ENCODE measurements around the gene MS4A13.
"Not testable (repeated sequence)": the region's sequence is repeated elsewhere in the genome, so short reads cannot be mapped to it uniquely, and the experiment has no call there.

Gene MS4A13

GRCh38 chr11:60502221-60502775, 12.9 kb upstream of the MS4A13 start:
- Histone ChIP-seq H3K36me3 (ENCODE audit: control insufficient read depth, low read depth, low read length) (no peaks in the 10 kb centered on the region), H3K9me3 (ENCODE audit: control insufficient read depth, low read depth, low read length) (no peaks in the 10 kb centered on the region), H3K27ac (ENCODE audit: low read length) (no peak overlapping the region), H3K4me1 (ENCODE audit: control insufficient read depth, low read depth, low read length) (peaks cover 28% of the 10 kb centered on the region), H3K27me3 (ENCODE audit: control insufficient read depth, insufficient read depth, low read length) (no peaks in the 10 kb centered on the region), H3K9ac (ENCODE audit: low read length) (no peak overlapping the region), H3K4me3 (ENCODE audit: low read length) (no peak overlapping the region)

- peaks cover 14% of the 10 kb centered on the region for H3K4me1 ChIP-seq (ENCODE audit: control insufficient read depth, low read depth, low read length)
- H3K27ac ChIP-seq (ENCODE audit: low read length), result no peak overlapping the region
- H3K36me3 ChIP-seq (ENCODE audit: control insufficient read depth, low read depth, low read length), result no peaks in the 10 kb centered on the region
- no peak overlapping the region for H3K9ac ChIP-seq (ENCODE audit: low read length)
- H3K9me3 ChIP-seq (ENCODE audit: control insufficient read depth, low read depth, low read length), result no peaks in the 10 kb centered on the region
- no peak overlapping the region for H3K4me3 ChIP-seq (ENCODE audit: low read length)
- H3K27me3 ChIP-seq (ENCODE audit: control insufficient read depth, insufficient read depth, low read length), result no peaks in the 10 kb centered on the region
Measured at GRCh38 chr11:60504219-60504905, 10.8 kb upstream of the MS4A13 start.

- H3K36me3 ChIP-seq (ENCODE audit: control insufficient read depth, low read depth, low read length); H3K9ac ChIP-seq (ENCODE audit: low read length); H3K4me3 ChIP-seq (ENCODE audit: low read length); H3K9me3 ChIP-seq (ENCODE audit: control insufficient read depth, low read depth, low read length); H3K27me3 ChIP-seq (ENCODE audit: control insufficient read depth, insufficient read depth, low read length); H3K4me1 ChIP-seq (ENCODE audit: control insufficient read depth, low read depth, low read length); H3K27ac ChIP-seq (ENCODE audit: low read length): not testable (repeated sequence)
Measured at GRCh38 chr11:60509609-60510008, 5.6 kb upstream of the MS4A13 start.

- H3K4me1 ChIP-seq (ENCODE audit: control insufficient read depth, low read depth, low read length); H3K27ac ChIP-seq (ENCODE audit: low read length); H3K36me3 ChIP-seq (ENCODE audit: control insufficient read depth, low read depth, low read length); H3K9me3 ChIP-seq (ENCODE audit: control insufficient read depth, low read depth, low read length); H3K27me3 ChIP-seq (ENCODE audit: control insufficient read depth, insufficient read depth, low read length); H3K4me3 ChIP-seq (ENCODE audit: low read length); H3K9ac ChIP-seq (ENCODE audit: low read length): not testable (repeated sequence)
Measured at GRCh38 chr11:60510209-60510608, 5.0 kb upstream of the MS4A13 start.

- Histone ChIP-seq H3K27ac (ENCODE audit: low read length) (no peak overlapping the region), H3K4me3 (ENCODE audit: low read length) (no peak overlapping the region), H3K4me1 (ENCODE audit: control insufficient read depth, low read depth, low read length) (no peaks in the 10 kb centered on the region), H3K27me3 (ENCODE audit: control insufficient read depth, insufficient read depth, low read length) (no peaks in the 10 kb centered on the region), H3K36me3 (ENCODE audit: control insufficient read depth, low read depth, low read length) (no peaks in the 10 kb centered on the region), H3K9me3 (ENCODE audit: control insufficient read depth, low read depth, low read length) (no peaks in the 10 kb centered on the region), H3K9ac (ENCODE audit: low read length) (no peak overlapping the region)
Measured at GRCh38 chr11:60511393-60511792, 3.8 kb upstream of the MS4A13 start.

GRCh38 chr11:60512651-60513225, 2.5 kb upstream of the MS4A13 start:
- H3K9ac ChIP-seq (ENCODE audit: low read length), result no peak overlapping the region
- H3K4me3 ChIP-seq (ENCODE audit: low read length), result no peak overlapping the region
- no peaks in the 10 kb centered on the region for H3K4me1 ChIP-seq (ENCODE audit: control insufficient read depth, low read depth, low read length)
- no peaks in the 10 kb centered on the region for H3K9me3 ChIP-seq (ENCODE audit: control insufficient read depth, low read depth, low read length)
- H3K36me3 ChIP-seq (ENCODE audit: control insufficient read depth, low read depth, low read length), result no peaks in the 10 kb centered on the region
- H3K27me3 ChIP-seq (ENCODE audit: control insufficient read depth, insufficient read depth, low read length), result no peaks in the 10 kb centered on the region
- no peak overlapping the region for H3K27ac ChIP-seq (ENCODE audit: low read length)

- no peaks in the 10 kb centered on the region for H3K27me3 ChIP-seq (ENCODE audit: control insufficient read depth, insufficient read depth, low read length)
- no peak overlapping the region for H3K27ac ChIP-seq (ENCODE audit: low read length)
- H3K9me3 ChIP-seq (ENCODE audit: control insufficient read depth, low read depth, low read length), result no peaks in the 10 kb centered on the region
- no peaks in the 10 kb centered on the region for H3K4me1 ChIP-seq (ENCODE audit: control insufficient read depth, low read depth, low read length)
- no peaks in the 10 kb centered on the region for H3K36me3 ChIP-seq (ENCODE audit: control insufficient read depth, low read depth, low read length)
- no peak overlapping the region for H3K9ac ChIP-seq (ENCODE audit: low read length)
- no peak overlapping the region for H3K4me3 ChIP-seq (ENCODE audit: low read length)
Measured at GRCh38 chr11:60513496-60514460, 1.4 kb upstream of the MS4A13 start.

- no peak overlapping the region for H3K4me3 ChIP-seq (ENCODE audit: low read length)
- no peaks in the 10 kb centered on the region for H3K36me3 ChIP-seq (ENCODE audit: control insufficient read depth, low read depth, low read length)
- H3K9ac ChIP-seq (ENCODE audit: low read length), result no peak overlapping the region
- no peak overlapping the region for H3K27ac ChIP-seq (ENCODE audit: low read length)
- H3K9me3 ChIP-seq (ENCODE audit: control insufficient read depth, low read depth, low read length), result peaks cover 3% of the 10 kb centered on the region
- peaks cover 13% of the 10 kb centered on the region for H3K4me1 ChIP-seq (ENCODE audit: control insufficient read depth, low read depth, low read length)
- no peaks in the 10 kb centered on the region for H3K27me3 ChIP-seq (ENCODE audit: control insufficient read depth, insufficient read depth, low read length)
Measured at GRCh38 chr11:60528465-60528864, 13.3 kb downstream of the MS4A13 start.

- Histone ChIP-seq H3K36me3 (ENCODE audit: control insufficient read depth, low read depth, low read length) (no peaks in the 10 kb centered on the region), H3K4me3 (ENCODE audit: low read length) (no peak overlapping the region), H3K9ac (ENCODE audit: low read length) (no peak overlapping the region), H3K9me3 (ENCODE audit: control insufficient read depth, low read depth, low read length) (peaks cover 3% of the 10 kb centered on the region), H3K27me3 (ENCODE audit: control insufficient read depth, insufficient read depth, low read length) (no peaks in the 10 kb centered on the region), H3K4me1 (ENCODE audit: control insufficient read depth, low read depth, low read length) (peaks cover 13% of the 10 kb centered on the region), H3K27ac (ENCODE audit: low read length) (no peak overlapping the region)
Measured at GRCh38 chr11:60528934-60529333, 13.7 kb downstream of the MS4A13 start.

GRCh38 chr11:60530454-60531100, 15.4 kb downstream of the MS4A13 start:
- no peak overlapping the region for H3K4me3 ChIP-seq (ENCODE audit: low read length)
- no peaks in the 10 kb centered on the region for H3K27me3 ChIP-seq (ENCODE audit: control insufficient read depth, insufficient read depth, low read length)
- peaks cover 3% of the 10 kb centered on the region for H3K9me3 ChIP-seq (ENCODE audit: control insufficient read depth, low read depth, low read length)
- no peak overlapping the region for H3K9ac ChIP-seq (ENCODE audit: low read length)
- H3K36me3 ChIP-seq (ENCODE audit: control insufficient read depth, low read depth, low read length), result no peaks in the 10 kb centered on the region
- no peak overlapping the region for H3K27ac ChIP-seq (ENCODE audit: low read length)
- peaks cover 13% of the 10 kb centered on the region for H3K4me1 ChIP-seq (ENCODE audit: control insufficient read depth, low read depth, low read length)

GRCh38 chr11:60532383-60532782, 17.2 kb downstream of the MS4A13 start:
- not testable (repeated sequence) for H3K9me3 ChIP-seq (ENCODE audit: control insufficient read depth, low read depth, low read length); H3K36me3 ChIP-seq (ENCODE audit: control insufficient read depth, low read depth, low read length); H3K4me3 ChIP-seq (ENCODE audit: low read length); H3K27me3 ChIP-seq (ENCODE audit: control insufficient read depth, insufficient read depth, low read length); H3K27ac ChIP-seq (ENCODE audit: low read length); H3K9ac ChIP-seq (ENCODE audit: low read length)
- peaks cover 13% of the 10 kb centered on the region for H3K4me1 ChIP-seq (ENCODE audit: control insufficient read depth, low read depth, low read length)

Data from iPS-18a (cell line).